ENCODE results near the gene MTERF1. TPM values are rescaled to one million over a fixed set of nuclear protein-coding genes. Genes with fewer than 3 reads are reported as not detected.
A peak's percentile ranks its signal among the peaks of the same experiment; 100 is the strongest.

MTERF1 gene
- polyA plus RNA-seq, 1 of the 3 experiments (the other 2 are of a cell fraction), result 6.1 TPM

DNA sequence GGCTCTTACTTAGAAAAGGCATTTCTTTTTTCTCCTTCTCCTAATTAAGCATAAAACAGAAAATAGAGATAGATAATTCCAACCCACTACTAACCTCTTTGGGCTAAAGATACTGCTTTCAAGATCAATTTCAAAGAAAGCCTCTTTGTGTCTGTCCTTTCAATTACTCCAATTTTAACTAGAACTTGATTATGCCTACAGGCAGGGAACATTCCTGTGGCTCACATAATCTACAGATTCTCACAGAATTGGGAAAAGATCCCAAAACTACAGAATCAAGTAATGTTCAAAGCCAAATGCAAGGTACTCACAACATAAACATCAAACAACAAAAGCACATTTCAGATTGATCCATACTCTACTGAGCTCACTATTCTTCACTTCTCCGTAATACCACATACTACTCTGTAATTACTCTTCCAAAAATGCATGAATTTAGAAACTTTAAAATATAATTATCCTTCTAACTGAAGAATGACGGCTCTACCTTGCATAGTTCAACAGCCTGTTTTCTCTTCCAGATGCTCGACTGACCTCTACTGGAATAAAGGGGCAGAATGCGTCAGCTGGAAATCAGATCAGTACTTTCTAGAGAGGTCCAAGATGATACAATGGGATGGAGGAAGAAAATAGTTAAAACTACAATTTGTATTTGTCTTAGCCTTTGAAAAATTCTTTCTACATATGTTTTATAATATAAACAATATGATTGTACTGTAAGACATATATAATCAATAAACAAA is 3.9 kb downstream of the MTERF1 start:
- no peaks in the 10 kb centered on the region for H3K9me3 ChIP-seq
- no peaks in the 10 kb centered on the region for H3K27me3 ChIP-seq (ENCODE audit: insufficient read depth)
- TF ChIP-seq SMC3 (IDR thresholded peaks at IDR 0.05; ENCODE audit: low read depth, low read length) (peak; percentile 37; the same call in 1 of the 2 replicates), FOXJ3 (CRISPR knock-in tag; IDR thresholded peaks at IDR 0.05) (no peak), RAD21 (IDR thresholded peaks at IDR 0.05; ENCODE audit: low read length) (peak; percentile 71), RXRA (IDR thresholded peaks at IDR 0.05; ENCODE audit: borderline replicate concordance, low read depth) (no peak), POLR2AphosphoS5 (IDR thresholded peaks at IDR 0.05; ENCODE audit: low read depth, low read length) (no peak), RCOR1 (IDR thresholded peaks at IDR 0.05; ENCODE audit: low read length) (no peak), YY1 (IDR thresholded peaks at IDR 0.05; ENCODE audit: low read depth) (no peak), NRF1 (IDR thresholded peaks at IDR 0.05; ENCODE audit: low read depth, low read length) (no peak)
- TF ChIP-seq, protein P1, sequence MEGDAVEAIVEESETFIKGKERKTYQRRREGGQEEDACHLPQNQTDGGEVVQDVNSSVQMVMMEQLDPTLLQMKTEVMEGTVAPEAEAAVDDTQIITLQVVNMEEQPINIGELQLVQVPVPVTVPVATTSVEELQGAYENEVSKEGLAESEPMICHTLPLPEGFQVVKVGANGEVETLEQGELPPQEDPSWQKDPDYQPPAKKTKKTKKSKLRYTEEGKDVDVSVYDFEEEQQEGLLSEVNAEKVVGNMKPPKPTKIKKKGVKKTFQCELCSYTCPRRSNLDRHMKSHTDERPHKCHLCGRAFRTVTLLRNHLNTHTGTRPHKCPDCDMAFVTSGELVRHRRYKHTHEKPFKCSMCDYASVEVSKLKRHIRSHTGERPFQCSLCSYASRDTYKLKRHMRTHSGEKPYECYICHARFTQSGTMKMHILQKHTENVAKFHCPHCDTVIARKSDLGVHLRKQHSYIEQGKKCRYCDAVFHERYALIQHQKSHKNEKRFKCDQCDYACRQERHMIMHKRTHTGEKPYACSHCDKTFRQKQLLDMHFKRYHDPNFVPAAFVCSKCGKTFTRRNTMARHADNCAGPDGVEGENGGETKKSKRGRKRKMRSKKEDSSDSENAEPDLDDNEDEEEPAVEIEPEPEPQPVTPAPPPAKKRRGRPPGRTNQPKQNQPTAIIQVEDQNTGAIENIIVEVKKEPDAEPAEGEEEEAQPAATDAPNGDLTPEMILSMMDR (IDR thresholded peaks at IDR 0.05), result peak; percentile 65
- TF ChIP-seq, protein P2, sequence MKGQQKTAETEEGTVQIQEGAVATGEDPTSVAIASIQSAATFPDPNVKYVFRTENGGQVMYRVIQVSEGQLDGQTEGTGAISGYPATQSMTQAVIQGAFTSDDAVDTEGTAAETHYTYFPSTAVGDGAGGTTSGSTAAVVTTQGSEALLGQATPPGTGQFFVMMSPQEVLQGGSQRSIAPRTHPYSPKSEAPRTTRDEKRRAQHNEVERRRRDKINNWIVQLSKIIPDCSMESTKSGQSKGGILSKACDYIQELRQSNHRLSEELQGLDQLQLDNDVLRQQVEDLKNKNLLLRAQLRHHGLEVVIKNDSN (IDR thresholded peaks at IDR 0.05; ENCODE audit: borderline replicate concordance, low read depth), result no peak
- TF ChIP-seq, protein P3, sequence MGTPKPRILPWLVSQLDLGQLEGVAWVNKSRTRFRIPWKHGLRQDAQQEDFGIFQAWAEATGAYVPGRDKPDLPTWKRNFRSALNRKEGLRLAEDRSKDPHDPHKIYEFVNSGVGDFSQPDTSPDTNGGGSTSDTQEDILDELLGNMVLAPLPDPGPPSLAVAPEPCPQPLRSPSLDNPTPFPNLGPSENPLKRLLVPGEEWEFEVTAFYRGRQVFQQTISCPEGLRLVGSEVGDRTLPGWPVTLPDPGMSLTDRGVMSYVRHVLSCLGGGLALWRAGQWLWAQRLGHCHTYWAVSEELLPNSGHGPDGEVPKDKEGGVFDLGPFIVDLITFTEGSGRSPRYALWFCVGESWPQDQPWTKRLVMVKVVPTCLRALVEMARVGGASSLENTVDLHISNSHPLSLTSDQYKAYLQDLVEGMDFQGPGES (IDR thresholded peaks at IDR 0.05; ENCODE audit: low read depth, low read length), result no peak
- ChIA-PET CTCF (interaction anchor here (0.8 to 3.9 kb wide), 9 partner anchors 9 to 793 kb away, joined by 3 to 31 read pairs (median 7); partner anchors contain the start of gene GATAD1), POLR2A (interaction anchor here (0.8 kb wide), 1 partner anchor 9 kb away, joined by 3 read pairs; no protein-coding TSS in a partner anchor)
- no peak overlapping the region for H2AFZ ChIP-seq (ENCODE audit: low read depth)
- H3K4me3 ChIP-seq (ENCODE audit: low read depth in 2 of 2, low read length in 1 of 2), result no peak overlapping the region
- no peaks in the 10 kb centered on the region for H3F3A ChIP-seq (replicated peaks; ENCODE audit: insufficient read depth)
- 71% methylated on average over 4 of the region's 4 CpGs for WGBS (ENCODE audit: low lambda C conversion rate)
- no peak overlapping the region for H3K4me2 ChIP-seq
- no peak for DNase-seq
- peaks cover 81% of the 10 kb centered on the region for H3K79me2 ChIP-seq (ENCODE audit: insufficient read depth)
- H4K20me1 ChIP-seq (ENCODE audit: insufficient read depth), result 0 out of 2 replicates have a peak, but pooled peaks cover 4% of the 10 kb centered on the region
- no peak overlapping the region for H3K27ac ChIP-seq (ENCODE audit: low read depth in 2 of 2, low read length in 1 of 2)
- H3K36me3 ChIP-seq (replicated peaks in 1 of 2; ENCODE audit: control insufficient read depth in 1 of 2, insufficient read depth in 2 of 2, low read length in 1 of 2), result peaks cover 59% of the 10 kb centered on the region in 2 experiments
- no peak overlapping the region for H3K9ac ChIP-seq
- peaks cover 8 to 9% of the 10 kb centered on the region in 2 experiments for H3K4me1 ChIP-seq (ENCODE audit: control insufficient read depth in 1 of 2, insufficient read depth in 2 of 2, low read depth in 1 of 2, low read length in 1 of 2)
- no peaks in the 10 kb centered on the region for H3K9me2 ChIP-seq

DNA sequence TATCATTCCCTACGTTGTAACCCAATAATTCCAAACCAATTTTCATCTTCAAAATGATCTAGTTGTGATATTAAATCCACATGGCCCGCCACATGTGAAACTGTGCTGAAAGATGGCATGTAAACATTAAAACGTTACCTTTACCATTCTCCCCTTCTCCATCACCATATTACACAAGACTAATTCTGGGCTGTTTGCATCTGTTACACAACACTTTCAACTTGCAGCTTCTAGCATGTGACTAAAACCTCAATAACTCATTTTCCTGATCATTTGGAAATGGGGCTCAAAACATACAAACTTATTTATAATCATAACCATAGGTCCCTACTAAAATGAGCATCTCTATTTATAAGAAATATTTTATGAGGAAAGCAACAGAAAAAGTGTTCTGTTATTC is 4.7 kb downstream of the MTERF1 start:
- H3K27me3 ChIP-seq (ENCODE audit: insufficient read depth), result no peaks in the 10 kb centered on the region
- H3K9ac ChIP-seq, result no peak overlapping the region
- H3K36me3 ChIP-seq (replicated peaks in 1 of 2; ENCODE audit: control insufficient read depth in 1 of 2, insufficient read depth in 2 of 2, low read length in 1 of 2), result peaks cover 61 to 64% of the 10 kb centered on the region in 2 experiments
- no peak overlapping the region for H3K4me3 ChIP-seq (ENCODE audit: low read depth in 2 of 2, low read length in 1 of 2)
- H3K4me1 ChIP-seq (ENCODE audit: control insufficient read depth in 1 of 2, insufficient read depth in 2 of 2, low read depth in 1 of 2, low read length in 1 of 2), result peaks cover 5 to 8% of the 10 kb centered on the region in 2 experiments
- no peak overlapping the region for H2AFZ ChIP-seq (ENCODE audit: low read depth)
- H3F3A ChIP-seq (replicated peaks; ENCODE audit: insufficient read depth), result no peaks in the 10 kb centered on the region
- no peaks in the 10 kb centered on the region for H3K9me2 ChIP-seq
- DNase-seq, result no peak
- CTCF ChIA-PET, result interaction anchor here (1.0 to 3.9 kb wide), 4 partner anchors 9 to 571 kb away, joined by 4 to 31 read pairs (median 11); partner anchors contain the start of gene GATAD1
- POLR2A ChIA-PET, result no interaction called here
- no peak overlapping the region for H3K27ac ChIP-seq (ENCODE audit: low read depth in 2 of 2, low read length in 1 of 2)
- no peaks in the 10 kb centered on the region for H3K9me3 ChIP-seq
- no peak overlapping the region for H3K4me2 ChIP-seq
- H3K79me2 ChIP-seq (ENCODE audit: insufficient read depth), result peaks cover 81% of the 10 kb centered on the region
- WGBS (ENCODE audit: low lambda C conversion rate), result 89% methylated on average over 3 of the region's 3 CpGs
- H4K20me1 ChIP-seq (ENCODE audit: insufficient read depth), result 0 out of 2 replicates have a peak, but pooled peaks cover 4% of the 10 kb centered on the region
- TF ChIP-seq FOXM1 (IDR thresholded peaks at IDR 0.05; ENCODE audit: low read depth) (no peak), SMC3 (IDR thresholded peaks at IDR 0.05; ENCODE audit: low read depth, low read length) (no peak), EZH2phosphoT487 (IDR thresholded peaks at IDR 0.05; ENCODE audit: borderline replicate concordance, low read depth) (no peak), POLR2AphosphoS5 (IDR thresholded peaks at IDR 0.05; ENCODE audit: low read depth, low read length) (no peak), RXRA (IDR thresholded peaks at IDR 0.05; ENCODE audit: borderline replicate concordance, low read depth) (no peak), NRF1 (IDR thresholded peaks at IDR 0.05; ENCODE audit: low read depth, low read length) (no peak), CHD2 (IDR thresholded peaks at IDR 0.05; ENCODE audit: low read length, partially characterized antibody) (no peak)
- TF ChIP-seq, protein P4, sequence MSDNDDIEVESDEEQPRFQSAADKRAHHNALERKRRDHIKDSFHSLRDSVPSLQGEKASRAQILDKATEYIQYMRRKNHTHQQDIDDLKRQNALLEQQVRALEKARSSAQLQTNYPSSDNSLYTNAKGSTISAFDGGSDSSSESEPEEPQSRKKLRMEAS (IDR thresholded peaks at IDR 0.05; ENCODE audit: low read depth), result no peak
- TF ChIP-seq, protein P5, sequence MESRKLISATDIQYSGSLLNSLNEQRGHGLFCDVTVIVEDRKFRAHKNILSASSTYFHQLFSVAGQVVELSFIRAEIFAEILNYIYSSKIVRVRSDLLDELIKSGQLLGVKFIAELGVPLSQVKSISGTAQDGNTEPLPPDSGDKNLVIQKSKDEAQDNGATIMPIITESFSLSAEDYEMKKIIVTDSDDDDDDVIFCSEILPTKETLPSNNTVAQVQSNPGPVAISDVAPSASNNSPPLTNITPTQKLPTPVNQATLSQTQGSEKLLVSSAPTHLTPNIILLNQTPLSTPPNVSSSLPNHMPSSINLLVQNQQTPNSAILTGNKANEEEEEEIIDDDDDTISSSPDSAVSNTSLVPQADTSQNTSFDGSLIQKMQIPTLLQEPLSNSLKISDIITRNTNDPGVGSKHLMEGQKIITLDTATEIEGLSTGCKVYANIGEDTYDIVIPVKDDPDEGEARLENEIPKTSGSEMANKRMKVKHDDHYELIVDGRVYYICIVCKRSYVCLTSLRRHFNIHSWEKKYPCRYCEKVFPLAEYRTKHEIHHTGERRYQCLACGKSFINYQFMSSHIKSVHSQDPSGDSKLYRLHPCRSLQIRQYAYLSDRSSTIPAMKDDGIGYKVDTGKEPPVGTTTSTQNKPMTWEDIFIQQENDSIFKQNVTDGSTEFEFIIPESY (IDR thresholded peaks at IDR 0.05; ENCODE audit: borderline replicate concordance, low read depth), result no peak
- TF ChIP-seq, protein P2 (IDR thresholded peaks at IDR 0.05; ENCODE audit: borderline replicate concordance, low read depth), result no peak
- TF ChIP-seq, protein P3 (IDR thresholded peaks at IDR 0.05; ENCODE audit: low read depth, low read length), result no peak
